GM12878 (cell line): ENCODE measurements around the gene SYCE3. TPM values are rescaled to one million over a fixed set of nuclear protein-coding genes. Genes with fewer than 3 reads are reported as not detected.

Experiments used
- ATAC-seq: fragments of 200-7000 bp; cut with Tn5 transposase; 3 replicates; pipeline ENCODE4 v1.9.1; 2020; ENCODE audit warnings: mild to moderate bottlenecking, moderate library complexity
- BruUV-seq: library from RNA; stranded (reverse); fragments of 400-500 nt; replicated peaks from 2 replicates; lab custom pipeline; 2021; lab: Mats Ljungman, UMichigan
- CTCF ChIA-PET: fragments of 300-600 bp; sonication (Branson Sonifier 250); formaldehyde crosslinking; extraction: SDS; loops from one replicate; lab custom pipeline; 2021; ENCODE audit warnings: inconsistent platforms; lab: Yijun Ruan, JAX
- POLR2A ChIA-PET: fragments of 350-600 bp; formaldehyde crosslinking; extraction: SDS; loops from one replicate; lab custom pipeline; 2021; ENCODE audit warnings: inconsistent platforms; lab: Charles Lee
- RAD21 ChIA-PET: fragments of 300-600 bp; sonication (Branson Sonifier 250); formaldehyde crosslinking; loops from one replicate; lab custom pipeline; 2023; ENCODE audit warnings: antibody characterized with exemption; ENCODE audit not compliant: unreplicated experiment; lab: Charles Lee
- SMC1A ChIA-PET: fragments of 300-600 bp; sonication (Branson Sonifier 250); formaldehyde crosslinking; loops from one replicate; lab custom pipeline; 2023; ENCODE audit not compliant: unreplicated experiment, uncharacterized antibody; lab: Charles Lee
- DNase-seq: peaks from one replicate; pipeline ENCODE4 v3.0.0-alpha.2; 2011; ENCODE audit warnings: low read depth, low spot score
- FAIRE-seq: peaks from 3 replicates; lab custom pipeline; 2011; peaks lifted over from hg19 to GRCh38; lab: Jason Lieb, UNC
- H2AFZ ChIP-seq: 2 replicates; pipeline ENCODE4 v1.6.0; 2011; ENCODE audit warnings: low read depth, low read length, control low read depth; ENCODE audit not compliant: control insufficient read depth
- H3K27ac ChIP-seq: 2 replicates; pipeline ENCODE4 v1.5.1; 2011; ENCODE audit warnings: control low read depth; ENCODE audit not compliant: control insufficient read depth, insufficient read depth
- H3K27me3 ChIP-seq, 2 experiments: replicated peaks in 1 of 2; 2 replicates each; pipeline versions ENCODE4 v1.6.0 to v1.6.1; 2011; ENCODE audit warnings: low read length in 1 of 2; ENCODE audit not compliant: control insufficient read depth in 2 of 2, insufficient read depth in 2 of 2
- H3K36me3 ChIP-seq, 2 experiments: 2 replicates each; pipeline ENCODE4 v1.5.1; 2011; ENCODE audit warnings: low read length in 1 of 2; ENCODE audit not compliant: control insufficient read depth in 2 of 2, insufficient read depth in 2 of 2
- H3K4me1 ChIP-seq: 2 replicates; pipeline ENCODE4 v1.6.1; 2011; ENCODE audit warnings: mild to moderate bottlenecking, low read length, moderate library complexity, mixed read lengths; ENCODE audit not compliant: control insufficient read depth, insufficient read depth
- H3K4me2 ChIP-seq: 2 replicates; pipeline ENCODE4 v1.6.0; 2011; ENCODE audit warnings: control low read depth; ENCODE audit not compliant: control insufficient read depth, insufficient read depth
- H3K4me3 ChIP-seq: fragments of 200-600 bp; sonication (generic); 2 replicates; pipeline ENCODE4 v1.5.1; 2016
- H3K79me2 ChIP-seq: 2 replicates; pipeline ENCODE4 v1.6.0; 2011; ENCODE audit warnings: low read length; ENCODE audit not compliant: control insufficient read depth, insufficient read depth
- H3K9ac ChIP-seq: 2 replicates; pipeline ENCODE4 v1.8.0; 2011; ENCODE audit warnings: low read length, control low read depth, mixed read lengths; ENCODE audit not compliant: control insufficient read depth, insufficient read depth
- H3K9me3 ChIP-seq: replicated peaks from 3 replicates; pipeline ENCODE4 v1.5.1; 2011; ENCODE audit warnings: mild to moderate bottlenecking, low read length; ENCODE audit not compliant: control insufficient read depth, insufficient read depth
- H4K20me1 ChIP-seq: 2 replicates; pipeline ENCODE4 v1.6.0; 2011; ENCODE audit not compliant: control insufficient read depth, insufficient read depth
- BCL11A ChIP-seq: IDR thresholded peaks from 2 replicates; pipeline ENCODE4 v1.6.1; 2011; ENCODE audit warnings: low read depth, low read length
- CBFB ChIP-seq: IDR thresholded peaks from 2 replicates; pipeline ENCODE4 v1.6.1; 2016; ENCODE audit warnings: antibody characterized with exemption, low read depth
- CREB1 ChIP-seq: IDR thresholded peaks from 2 replicates; pipeline ENCODE4 v1.6.1; 2012; ENCODE audit warnings: low read depth, mild to moderate bottlenecking, inconsistent platforms
- CREM ChIP-seq: IDR thresholded peaks from 2 replicates; pipeline ENCODE4 v1.6.1; 2014; ENCODE audit warnings: antibody characterized with exemption, low read depth
- GATAD2B ChIP-seq: fragments of 450-650 bp; conservative IDR thresholded peaks from 2 replicates; pipeline ENCODE4 v1.6.1; 2017; ENCODE audit warnings: low read depth, mild to moderate bottlenecking, moderate library complexity
- KLF5 ChIP-seq: fragments of 450-650 bp; IDR thresholded peaks from 2 replicates; pipeline ENCODE4 v1.6.1; 2014; ENCODE audit warnings: mild to moderate bottlenecking; ENCODE audit not compliant: partially characterized antibody
- LARP7 ChIP-seq: fragments of 450-650 bp; IDR thresholded peaks from 2 replicates; pipeline ENCODE4 v1.6.1; 2017; ENCODE audit warnings: mild to moderate bottlenecking
- PAX5 ChIP-seq: IDR thresholded peaks from 2 replicates; pipeline ENCODE4 v1.6.1; 2011; ENCODE audit warnings: low read depth, low read length, borderline replicate concordance
- RB1 ChIP-seq: fragments of 450-650 bp; formaldehyde crosslinking; IDR thresholded peaks from 2 replicates; pipeline ENCODE4 v1.6.1; 2017; ENCODE audit warnings: mild to moderate bottlenecking, borderline replicate concordance
- SMC3 ChIP-seq: IDR thresholded peaks from 2 replicates; pipeline ENCODE4 v1.6.1; 2011; ENCODE audit warnings: low read length, improper control_type of control experiment, borderline replicate concordance
- SP1 ChIP-seq: IDR thresholded peaks from one replicate; pipeline ENCODE4 v1.6.1; 2011; ENCODE audit warnings: low read depth, low read length
- TAF1 ChIP-seq: IDR thresholded peaks from 2 replicates; pipeline ENCODE4 v1.6.1; 2011; ENCODE audit warnings: mild to moderate bottlenecking, low read depth, low read length, borderline replicate concordance
- YY1 ChIP-seq: IDR thresholded peaks from 2 replicates; pipeline ENCODE4 v1.6.1; 2011; ENCODE audit warnings: low read depth, mild to moderate bottlenecking, low read length
- WGBS: methylation state at CpG from one replicate; pipeline ENCODE4 v1.1.6; 2016; ENCODE audit warnings: low lambda C conversion rate; ENCODE audit not compliant: insufficient replicate concordance, insufficient coverage; ENCODE audit errors: missing lambda C conversion rate; 5-methylcytosine and 5-hydroxymethylcytosine counted together
- in situ Hi-C: fragments of 300-500 bp; cut with MboI; formaldehyde crosslinking; loops from 9 replicates; pipeline ENCODE4 v1.14.3; 2018; ENCODE audit warnings: mixed read lengths
- intact Hi-C: fragments of 100-400 bp; cut with micrococcal nuclease; formaldehyde crosslinking; loops from one replicate; pipeline ENCODE4 v1.14.2; 2022; ENCODE audit not compliant: unreplicated experiment
- polyA plus RNA-seq, 11 experiments: library from polyadenylated mRNA; depleted of rRNA in 4 of 11; unstranded in 6 of 11; stranded (reverse) in 5 of 11; fragments of >200 nt; fragmentation: Nextera tagmentation in 4 of 11; fragmentation: Illumina TruSeq in 1 of 11; extraction: Ambion mirVana in 4 of 11; extraction: Trizol in 1 of 11; gene quantifications; 1 replicate in 1 of 11; 2 replicates in 10 of 11; pipeline versions ENCODE4 v1.2.1 to v1.2.3, GENCODE V29; 2011 to 2016; ENCODE audit warnings: inconsistent platforms in 2 of 11, missing spikeins in 2 of 11, low read depth in 1 of 11
- total RNA-seq, 4 experiments: library from RNA; depleted of rRNA in 3 of 4; stranded (reverse); fragments of >200 nt in 3 of 4; fragmentation: Illumina TruSeq in 1 of 4; extraction: Trizol in 1 of 4; gene quantifications; 2 replicates each; pipeline versions ENCODE4 v1.2.1 to v1.2.3, GENCODE V29; 2013 to 2021
- TF ChIP-seq, protein P1 (sequence below): fragments of 450-650 bp; IDR thresholded peaks from 2 replicates; pipeline ENCODE4 v1.6.1; 2017; ENCODE audit warnings: borderline replicate concordance
- TF ChIP-seq, protein P2 (sequence below): IDR thresholded peaks from 2 replicates; pipeline ENCODE4 v1.6.1; 2011; ENCODE audit warnings: mild to moderate bottlenecking, low read depth, low read length, moderate library complexity; ENCODE audit not compliant: insufficient replicate concordance
- TF ChIP-seq, protein P3 (sequence below): fragments of 150-350 bp; IDR thresholded peaks from 2 replicates; pipeline ENCODE4 v1.6.1; 2016; ENCODE audit warnings: low read depth, low read length

SYCE3 gene
- total and polyA plus RNA-seq, 10 of the 15 experiments (the other 5 are each of a cell fraction or from before 2014, with no cell fraction given), result 0.38 to 0.91 (median 0.76) TPM; not detected in 4

DNA sequence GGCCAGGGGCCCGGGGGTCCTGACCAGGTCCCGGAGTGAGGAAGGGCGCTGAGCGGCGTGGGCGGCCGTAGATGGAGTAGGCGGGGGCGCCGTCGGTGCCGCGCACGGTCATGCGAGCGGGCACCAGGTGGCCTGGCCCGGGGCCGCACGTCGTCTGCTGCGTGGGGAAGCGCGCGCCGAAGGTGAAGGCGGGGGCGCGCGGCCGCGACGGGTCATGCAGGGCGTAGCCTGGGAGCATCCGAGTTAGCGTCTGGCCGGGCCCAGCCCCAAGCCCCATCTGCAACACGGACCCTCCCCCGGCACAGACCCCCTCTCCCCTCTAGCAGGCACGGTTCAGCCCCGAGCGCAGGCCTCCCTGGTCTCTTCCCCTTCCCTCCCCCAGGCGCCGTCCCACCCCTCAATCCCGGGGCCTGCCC is 31.2 kb downstream of the SYCE3 start:
- ATAC-seq, result peak; percentile 48
- TF ChIP-seq SMC3, result no peak
- 0 out of 2 replicates have a peak, but pooled peaks have one; percentile 12 for TF ChIP-seq YY1
- TF ChIP-seq SP1, result peak; percentile 9
- no peak for TF ChIP-seq GATAD2B
- TF ChIP-seq CBFB, result no peak
- TF ChIP-seq, protein P1, sequence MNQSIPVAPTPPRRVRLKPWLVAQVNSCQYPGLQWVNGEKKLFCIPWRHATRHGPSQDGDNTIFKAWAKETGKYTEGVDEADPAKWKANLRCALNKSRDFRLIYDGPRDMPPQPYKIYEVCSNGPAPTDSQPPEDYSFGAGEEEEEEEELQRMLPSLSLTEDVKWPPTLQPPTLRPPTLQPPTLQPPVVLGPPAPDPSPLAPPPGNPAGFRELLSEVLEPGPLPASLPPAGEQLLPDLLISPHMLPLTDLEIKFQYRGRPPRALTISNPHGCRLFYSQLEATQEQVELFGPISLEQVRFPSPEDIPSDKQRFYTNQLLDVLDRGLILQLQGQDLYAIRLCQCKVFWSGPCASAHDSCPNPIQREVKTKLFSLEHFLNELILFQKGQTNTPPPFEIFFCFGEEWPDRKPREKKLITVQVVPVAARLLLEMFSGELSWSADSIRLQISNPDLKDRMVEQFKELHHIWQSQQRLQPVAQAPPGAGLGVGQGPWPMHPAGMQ, result no peak
- peak; percentile 4; the same call in 1 of the 2 replicates for TF ChIP-seq BCL11A
- no peak for TF ChIP-seq CREB1
- no peak; the same call in 1 of the 2 replicates for TF ChIP-seq LARP7
- no peak for TF ChIP-seq KLF5
- TF ChIP-seq RB1, result no peak
- TF ChIP-seq, protein P2, sequence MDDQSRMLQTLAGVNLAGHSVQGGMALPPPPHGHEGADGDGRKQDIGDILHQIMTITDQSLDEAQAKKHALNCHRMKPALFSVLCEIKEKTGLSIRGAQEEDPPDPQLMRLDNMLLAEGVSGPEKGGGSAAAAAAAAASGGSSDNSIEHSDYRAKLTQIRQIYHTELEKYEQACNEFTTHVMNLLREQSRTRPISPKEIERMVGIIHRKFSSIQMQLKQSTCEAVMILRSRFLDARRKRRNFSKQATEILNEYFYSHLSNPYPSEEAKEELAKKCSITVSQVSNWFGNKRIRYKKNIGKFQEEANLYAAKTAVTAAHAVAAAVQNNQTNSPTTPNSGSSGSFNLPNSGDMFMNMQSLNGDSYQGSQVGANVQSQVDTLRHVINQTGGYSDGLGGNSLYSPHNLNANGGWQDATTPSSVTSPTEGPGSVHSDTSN, result peak; percentile 24
- TF ChIP-seq PAX5, result peak; percentile 57; the same call in 1 of the 2 replicates
- TF ChIP-seq, protein P3, sequence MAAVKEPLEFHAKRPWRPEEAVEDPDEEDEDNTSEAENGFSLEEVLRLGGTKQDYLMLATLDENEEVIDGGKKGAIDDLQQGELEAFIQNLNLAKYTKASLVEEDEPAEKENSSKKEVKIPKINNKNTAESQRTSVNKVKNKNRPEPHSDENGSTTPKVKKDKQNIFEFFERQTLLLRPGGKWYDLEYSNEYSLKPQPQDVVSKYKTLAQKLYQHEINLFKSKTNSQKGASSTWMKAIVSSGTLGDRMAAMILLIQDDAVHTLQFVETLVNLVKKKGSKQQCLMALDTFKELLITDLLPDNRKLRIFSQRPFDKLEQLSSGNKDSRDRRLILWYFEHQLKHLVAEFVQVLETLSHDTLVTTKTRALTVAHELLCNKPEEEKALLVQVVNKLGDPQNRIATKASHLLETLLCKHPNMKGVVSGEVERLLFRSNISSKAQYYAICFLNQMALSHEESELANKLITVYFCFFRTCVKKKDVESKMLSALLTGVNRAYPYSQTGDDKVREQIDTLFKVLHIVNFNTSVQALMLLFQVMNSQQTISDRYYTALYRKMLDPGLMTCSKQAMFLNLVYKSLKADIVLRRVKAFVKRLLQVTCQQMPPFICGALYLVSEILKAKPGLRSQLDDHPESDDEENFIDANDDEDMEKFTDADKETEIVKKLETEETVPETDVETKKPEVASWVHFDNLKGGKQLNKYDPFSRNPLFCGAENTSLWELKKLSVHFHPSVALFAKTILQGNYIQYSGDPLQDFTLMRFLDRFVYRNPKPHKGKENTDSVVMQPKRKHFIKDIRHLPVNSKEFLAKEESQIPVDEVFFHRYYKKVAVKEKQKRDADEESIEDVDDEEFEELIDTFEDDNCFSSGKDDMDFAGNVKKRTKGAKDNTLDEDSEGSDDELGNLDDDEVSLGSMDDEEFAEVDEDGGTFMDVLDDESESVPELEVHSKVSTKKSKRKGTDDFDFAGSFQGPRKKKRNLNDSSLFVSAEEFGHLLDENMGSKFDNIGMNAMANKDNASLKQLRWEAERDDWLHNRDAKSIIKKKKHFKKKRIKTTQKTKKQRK, result no peak
- peak; percentile 50; the same call in 1 of the 2 replicates for TF ChIP-seq TAF1
- no peak for TF ChIP-seq CREM

More for the DNA sequence above, 31.2 kb downstream of the SYCE3 start:
- Histone ChIP-seq H3K4me2 (peak overlapping the region; percentile 71), H3K4me3 (peak overlapping the region; percentile 78), H3K27ac (peak overlapping the region; percentile 100), H3K36me3 (no peaks in the 10 kb centered on the region; a peak in 3 of 4 replicates), H3K9ac (peak overlapping the region; percentile 100), H3K9me3 (no peaks in the 10 kb centered on the region), H2AFZ (no peak overlapping the region), H3K4me1 (peaks cover 44% of the 10 kb centered on the region), H3K79me2 (peaks cover 59% of the 10 kb centered on the region), H4K20me1 (no peaks in the 10 kb centered on the region), H3K27me3 (no peaks in the 10 kb centered on the region)
- RAD21 ChIA-PET, result interaction anchor here (0.5 to 1.8 kb wide), 3 partner anchors 11 to 89 kb away, joined by 3 to 4 read pairs (median 3); partner anchors contain the start of gene SYCE3
- intact Hi-C loops (no loop called here), in situ Hi-C loops (loop anchor here (10.0 kb wide), 1 partner anchor 567 kb away; the partner anchor contains the start of gene PIM3)
- no TSS peak for BruUV-seq
- FAIRE-seq (no peak), DNase-seq (no peak)
- CTCF ChIA-PET, result no interaction called here
- POLR2A ChIA-PET, result interaction anchor here (1.6 to 4.2 kb wide), 4 partner anchors 10 to 226 kb away, joined by 3 to 61 read pairs (median 8); partner anchors contain the start of genes LMF2 and NCAPH2
- SMC1A ChIA-PET, result interaction anchor here (0.6 to 2.4 kb wide), 3 partner anchors 10 to 29 kb away, joined by 3 to 18 read pairs (median 5); partner anchors contain the start of gene NCAPH2
- WGBS, result under 1% methylated on average over 23 of the region's 44 CpGs
